CD4-positive, alpha-beta T cell treated with Interleukin-4 for 4 hours (primary cell): ENCODE data around the gene VCAM1.
A peak's percentile ranks its signal among the peaks of the same experiment; 100 is the strongest.

Experiments used
- DNase-seq: peaks from one replicate; pipeline ENCODE4 v3.0.0-alpha.2; 2020

Gene VCAM1, protein sequence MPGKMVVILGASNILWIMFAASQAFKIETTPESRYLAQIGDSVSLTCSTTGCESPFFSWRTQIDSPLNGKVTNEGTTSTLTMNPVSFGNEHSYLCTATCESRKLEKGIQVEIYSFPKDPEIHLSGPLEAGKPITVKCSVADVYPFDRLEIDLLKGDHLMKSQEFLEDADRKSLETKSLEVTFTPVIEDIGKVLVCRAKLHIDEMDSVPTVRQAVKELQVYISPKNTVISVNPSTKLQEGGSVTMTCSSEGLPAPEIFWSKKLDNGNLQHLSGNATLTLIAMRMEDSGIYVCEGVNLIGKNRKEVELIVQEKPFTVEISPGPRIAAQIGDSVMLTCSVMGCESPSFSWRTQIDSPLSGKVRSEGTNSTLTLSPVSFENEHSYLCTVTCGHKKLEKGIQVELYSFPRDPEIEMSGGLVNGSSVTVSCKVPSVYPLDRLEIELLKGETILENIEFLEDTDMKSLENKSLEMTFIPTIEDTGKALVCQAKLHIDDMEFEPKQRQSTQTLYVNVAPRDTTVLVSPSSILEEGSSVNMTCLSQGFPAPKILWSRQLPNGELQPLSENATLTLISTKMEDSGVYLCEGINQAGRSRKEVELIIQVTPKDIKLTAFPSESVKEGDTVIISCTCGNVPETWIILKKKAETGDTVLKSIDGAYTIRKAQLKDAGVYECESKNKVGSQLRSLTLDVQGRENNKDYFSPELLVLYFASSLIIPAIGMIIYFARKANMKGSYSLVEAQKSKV

DNA sequence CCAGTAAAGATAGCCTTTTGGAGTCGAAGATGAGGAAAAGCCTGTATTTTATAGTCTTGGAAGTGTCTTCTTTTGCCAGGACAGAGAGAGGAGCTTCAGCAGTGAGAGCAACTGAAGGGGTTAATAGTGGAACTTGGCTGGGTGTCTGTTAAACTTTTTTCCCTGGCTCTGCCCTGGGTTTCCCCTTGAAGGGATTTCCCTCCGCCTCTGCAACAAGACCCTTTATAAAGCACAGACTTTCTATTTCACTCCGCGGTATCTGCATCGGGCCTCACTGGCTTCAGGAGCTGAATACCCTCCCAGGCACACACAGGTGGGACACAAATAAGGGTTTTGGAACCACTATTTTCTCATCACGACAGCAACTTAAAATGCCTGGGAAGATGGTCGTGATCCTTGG, at the start of gene VCAM1:
Gene VCAM1, plus strand, starts transcription at position 253 of the 400 bp plus-strand sequence. Its CDS starts 119 bp downstream, at position 372.
- no peak for DNase-seq

DNA sequence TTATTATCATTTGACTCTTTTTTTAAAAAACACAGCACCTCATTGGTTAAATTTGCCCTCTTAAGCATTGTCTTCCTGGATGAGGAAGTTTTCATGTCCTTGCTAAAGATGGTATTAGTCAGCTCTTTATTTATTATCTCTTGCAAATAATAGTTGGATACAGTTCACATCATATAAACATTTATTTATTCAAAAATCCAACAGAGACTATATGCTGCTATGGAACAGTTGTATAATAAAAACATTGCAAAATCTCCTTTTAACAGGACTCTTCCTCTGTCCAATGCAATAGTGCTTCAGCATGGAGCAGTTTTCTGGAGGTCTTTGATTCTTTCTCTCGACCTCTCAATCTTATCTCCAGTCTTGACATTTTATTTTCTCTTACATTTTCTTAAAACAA, 49.5 kb upstream of the VCAM1 start:
- DNase-seq: no peak

DNA sequence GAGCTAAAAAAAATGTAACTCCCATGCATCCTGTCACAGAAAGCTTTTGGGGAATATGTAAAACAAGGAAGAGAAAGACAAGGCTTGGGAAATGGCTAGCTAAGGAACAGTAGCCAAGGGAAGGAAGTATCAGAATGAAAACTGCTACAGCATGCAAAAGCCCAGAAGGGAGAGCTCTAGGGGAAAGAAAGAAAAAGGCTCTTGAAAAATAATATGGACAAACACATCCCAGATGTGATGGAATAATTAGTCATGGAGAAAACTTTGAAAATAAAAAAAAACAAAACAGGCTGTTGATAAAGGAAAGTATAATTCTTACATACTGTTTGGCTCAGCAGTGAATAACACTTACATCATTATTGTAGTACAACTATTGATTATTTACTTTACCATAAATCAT, 47.9 kb upstream of the VCAM1 start:
- no peak for DNase-seq

DNA sequence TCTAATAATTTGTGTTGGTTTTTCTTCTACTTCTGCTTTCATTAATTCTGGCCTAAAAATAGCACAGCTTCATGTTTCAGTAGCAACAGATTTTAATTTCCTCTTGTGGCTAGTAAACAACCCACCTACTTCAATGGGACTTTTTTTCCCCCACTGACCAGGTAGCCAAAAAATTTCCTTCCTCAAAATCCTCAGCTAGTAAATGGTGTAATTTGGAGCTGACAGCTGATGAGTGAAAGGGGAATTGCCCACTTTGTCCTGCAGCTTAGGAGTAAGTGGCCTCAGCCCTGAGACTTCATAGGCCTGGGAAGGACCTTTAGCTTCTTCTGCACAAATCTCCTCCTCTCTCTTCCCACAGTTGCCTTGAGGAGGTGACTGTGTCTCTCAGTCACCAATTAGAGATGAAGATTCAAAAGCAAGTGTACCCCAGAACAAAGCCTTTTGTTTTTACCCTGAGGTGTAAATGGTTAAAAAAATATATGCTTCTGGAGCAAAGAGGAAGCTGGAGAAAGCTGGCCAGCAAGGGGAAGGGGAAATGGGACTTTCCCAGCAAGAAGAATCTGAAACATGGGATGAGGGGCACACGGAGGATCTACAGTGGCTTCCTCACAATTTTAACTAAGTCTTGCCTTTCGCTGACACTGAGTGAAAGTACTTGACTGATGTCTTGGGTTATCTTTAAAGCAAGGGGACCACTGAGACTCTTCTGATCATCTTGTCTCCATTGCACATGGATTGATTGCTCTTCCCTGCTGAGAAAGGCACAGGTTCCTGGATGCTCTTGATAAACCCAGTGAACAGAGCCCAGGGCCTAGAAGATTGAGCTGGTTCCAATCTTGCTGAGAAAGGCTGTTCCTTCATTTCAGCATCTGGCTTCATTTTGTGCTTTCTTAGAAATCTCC, 35.8 kb upstream of the VCAM1 start:
- no peak for DNase-seq

DNA sequence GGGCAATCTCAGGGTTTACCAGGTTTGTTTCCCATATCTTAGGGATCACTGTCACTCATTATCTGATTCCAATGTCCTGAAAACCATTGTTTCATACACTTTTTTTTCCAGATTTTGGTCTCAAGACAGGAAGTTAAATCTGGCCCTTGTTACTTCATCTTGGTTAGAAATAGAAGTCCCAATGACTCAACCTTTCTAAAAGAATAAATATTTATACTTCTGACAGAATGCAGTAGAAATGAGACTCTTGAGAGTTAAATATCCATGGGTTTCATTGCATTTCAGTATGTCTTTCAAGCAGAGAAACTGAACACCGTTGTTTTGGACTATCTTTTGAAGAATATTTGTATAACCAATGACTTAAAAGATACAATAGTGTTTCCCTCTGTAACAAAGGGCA, 19.8 kb upstream of the VCAM1 start:
- DNase-seq: no peak

DNA sequence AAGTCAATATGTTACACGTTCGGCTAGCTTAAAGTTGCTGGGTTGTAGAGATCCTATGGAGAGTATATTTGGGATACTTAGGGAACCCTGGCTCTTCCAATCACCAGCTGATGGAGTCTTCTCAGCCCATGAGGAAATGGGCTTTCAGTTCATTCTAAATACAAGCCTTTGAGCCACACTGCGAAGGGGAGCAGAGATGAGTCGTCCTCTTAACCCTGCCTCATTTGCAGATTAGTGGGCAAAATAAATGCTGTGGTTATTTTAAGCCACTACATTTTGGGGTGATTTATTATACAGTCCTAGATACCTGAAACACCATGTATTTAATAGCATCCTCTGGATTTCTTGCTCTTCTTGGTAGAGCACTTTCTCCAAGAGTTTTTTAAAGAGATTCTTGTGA, 19.0 kb upstream of the VCAM1 start:
- DNase-seq: no peak

DNA sequence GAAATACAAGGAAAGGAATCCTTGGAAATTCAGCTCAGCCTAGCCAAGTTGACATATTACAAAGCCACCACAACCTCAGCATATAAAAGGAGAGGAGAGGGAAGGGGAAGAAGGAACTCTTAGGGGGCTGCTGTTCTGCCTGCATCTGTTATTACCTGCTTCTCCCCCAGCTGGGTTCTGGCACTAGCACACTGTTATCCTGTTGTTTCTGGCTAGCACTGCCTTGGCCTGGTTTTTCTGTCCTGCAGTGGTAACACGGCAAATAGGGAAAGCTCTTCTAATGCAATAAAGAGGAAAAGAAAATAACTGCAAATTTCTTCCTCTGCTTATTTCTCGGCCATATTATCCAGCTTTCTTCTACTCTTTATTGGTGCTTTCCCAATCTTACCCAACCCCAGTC, 16.5 kb upstream of the VCAM1 start:
- DNase-seq: no peak

DNA sequence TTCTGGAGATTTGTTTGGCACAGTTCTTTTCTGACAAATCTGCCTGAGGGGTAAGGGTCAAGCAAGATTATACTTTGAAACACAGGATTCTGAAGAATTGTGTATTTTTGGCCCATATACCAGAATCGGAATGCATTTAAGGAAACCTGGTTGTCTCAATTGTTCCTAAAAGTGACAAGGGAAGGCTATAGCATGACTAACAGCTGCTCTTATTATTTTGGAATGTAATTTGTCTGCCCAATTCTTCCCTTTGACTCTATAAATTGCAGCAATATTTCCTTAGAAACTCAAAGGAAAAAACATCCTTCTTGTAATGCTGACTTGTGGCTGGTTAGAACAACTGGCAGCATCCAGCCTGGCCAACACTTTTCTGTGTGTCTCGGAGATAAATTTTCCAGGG, 15.8 kb upstream of the VCAM1 start:
- DNase-seq: no peak

DNA sequence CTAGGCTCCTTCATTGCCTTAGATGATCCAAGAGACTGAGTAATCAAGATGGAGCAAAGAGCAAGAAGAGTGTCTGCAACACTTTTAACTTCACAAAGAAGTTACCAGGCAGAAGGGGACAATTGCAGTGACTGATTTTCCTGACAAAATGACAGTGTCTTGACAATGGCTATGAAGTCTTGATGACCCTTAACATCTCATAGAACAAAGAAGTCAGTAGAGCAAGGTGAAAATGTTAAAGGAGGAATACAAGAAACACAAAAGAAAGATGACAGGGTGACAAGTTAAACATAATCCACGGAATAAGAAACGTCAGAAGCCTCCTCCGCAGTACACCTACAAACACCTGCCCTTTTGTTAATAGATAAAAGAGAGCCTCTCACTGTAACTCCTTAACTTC, 15.1 kb upstream of the VCAM1 start:
- DNase-seq: no peak

DNA sequence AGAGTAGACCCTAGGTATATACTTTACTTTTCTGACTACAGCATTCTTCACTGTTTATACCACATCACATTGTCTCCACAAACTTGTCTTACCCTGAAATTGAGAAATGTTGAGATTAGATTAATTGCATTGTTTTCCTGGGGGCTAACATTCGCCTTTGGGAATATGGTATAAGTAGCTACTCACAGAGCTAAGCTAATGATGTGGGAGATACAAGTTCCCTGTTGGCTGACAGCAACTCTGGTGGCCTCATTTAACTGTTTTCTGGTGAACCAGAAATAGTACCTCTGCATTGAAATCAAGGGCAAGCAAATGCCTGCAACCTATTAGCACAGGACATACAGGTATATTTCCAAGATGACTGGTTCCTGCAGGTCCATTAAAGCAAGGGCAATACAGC, 13.2 kb upstream of the VCAM1 start:
- DNase-seq: no peak

DNA sequence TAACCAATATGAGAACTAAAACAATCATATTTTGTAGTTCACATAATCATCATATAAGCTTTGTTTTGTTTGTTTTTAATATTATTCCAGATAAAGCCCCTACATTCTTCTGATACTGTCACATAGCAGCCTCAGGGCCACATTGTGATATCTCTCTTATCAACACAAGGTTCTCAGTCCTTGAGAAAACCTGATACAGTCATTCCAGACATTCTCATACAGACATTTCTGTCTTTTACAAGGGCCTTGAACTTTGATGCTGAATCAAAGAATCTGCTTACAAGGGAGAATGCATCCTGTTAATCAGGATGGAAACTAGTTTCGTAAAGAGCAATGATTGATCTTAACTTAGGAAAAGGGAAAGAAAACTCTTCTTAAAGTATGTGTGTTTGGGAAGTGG, 12.7 kb upstream of the VCAM1 start:
- no peak for DNase-seq

DNA sequence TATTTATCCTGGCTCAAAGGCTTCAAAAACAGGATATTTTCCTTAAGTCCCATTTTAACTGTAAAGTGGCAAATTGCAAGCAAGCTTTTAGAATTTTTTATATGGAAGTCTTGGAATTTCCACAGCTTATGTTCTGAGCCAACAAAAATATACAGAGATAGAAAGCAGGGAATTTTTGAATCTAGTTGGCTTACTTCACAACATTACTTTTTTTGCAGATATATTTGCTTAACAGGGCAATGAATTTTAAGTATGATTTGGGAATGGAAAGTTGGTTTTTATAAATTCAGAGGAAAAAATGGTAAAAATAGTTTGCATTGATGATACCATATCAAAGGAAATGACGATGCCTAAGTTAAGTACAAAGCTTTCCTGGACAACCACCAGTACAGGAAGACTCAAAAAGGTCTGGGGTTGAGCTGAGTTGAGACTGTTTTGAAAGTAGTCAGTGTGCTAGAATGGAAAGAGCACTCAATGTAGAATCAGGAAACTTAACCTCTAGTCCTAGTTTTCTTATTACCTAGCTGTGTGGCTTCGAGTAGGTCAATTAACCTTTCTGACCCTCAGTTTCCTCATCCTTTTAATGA, 11.0 kb upstream of the VCAM1 start:
- no peak for DNase-seq

DNA sequence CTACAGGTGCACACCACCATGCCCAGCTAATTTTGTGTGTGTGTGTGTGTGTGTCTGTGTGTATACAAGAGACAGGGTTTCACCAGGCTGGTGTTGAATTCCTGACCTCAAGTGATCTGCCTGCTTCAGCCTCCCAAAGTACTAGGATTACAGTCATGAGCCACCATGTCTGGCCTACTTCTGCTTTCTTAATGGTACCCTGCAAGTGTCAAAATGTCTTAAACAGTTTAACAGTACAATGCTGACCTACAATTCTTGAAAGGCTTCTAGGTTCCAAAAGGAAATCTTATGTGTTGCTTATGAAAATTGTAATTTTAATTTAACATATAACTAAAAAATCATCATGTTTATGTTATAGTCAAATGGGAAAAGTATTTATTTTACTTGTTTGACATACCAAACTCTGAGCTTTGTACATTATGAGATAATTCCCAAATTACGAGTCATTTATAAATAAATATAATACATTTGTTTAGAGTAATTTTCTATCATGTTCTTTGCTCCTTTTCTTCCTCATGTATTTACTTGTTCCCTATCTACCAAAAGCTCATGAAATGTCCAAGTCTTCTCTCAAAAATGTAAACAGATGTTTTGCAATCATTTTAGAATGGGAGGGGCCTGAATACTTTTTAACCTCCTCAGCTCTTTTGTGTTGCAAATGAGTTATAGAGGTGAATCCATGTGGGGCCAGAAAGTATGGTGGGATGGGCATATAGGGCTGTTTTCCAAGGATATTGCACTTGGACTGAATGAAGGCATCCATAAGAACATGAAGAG, 8.4 kb upstream of the VCAM1 start:
- DNase-seq: no peak

DNA sequence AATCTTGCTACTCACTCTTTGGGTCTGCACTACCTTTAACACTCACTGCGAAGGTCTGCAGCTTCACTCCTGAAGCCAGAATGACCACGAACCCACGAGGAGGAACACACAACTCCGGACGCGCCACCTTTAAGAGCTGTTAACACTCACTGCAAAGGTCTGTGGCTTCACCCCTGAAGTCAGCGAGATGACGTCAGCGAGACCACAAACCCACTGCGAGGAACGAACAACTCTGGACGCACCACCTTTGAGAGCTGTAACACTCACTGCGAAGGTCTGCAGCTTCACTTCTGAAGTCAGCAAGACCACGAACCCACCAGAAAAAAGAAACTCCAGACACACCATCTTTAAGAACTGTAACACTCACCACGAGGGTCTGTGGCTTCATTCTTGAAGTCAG, 6.5 kb upstream of the VCAM1 start:
- DNase-seq: peak; percentile 67

DNA sequence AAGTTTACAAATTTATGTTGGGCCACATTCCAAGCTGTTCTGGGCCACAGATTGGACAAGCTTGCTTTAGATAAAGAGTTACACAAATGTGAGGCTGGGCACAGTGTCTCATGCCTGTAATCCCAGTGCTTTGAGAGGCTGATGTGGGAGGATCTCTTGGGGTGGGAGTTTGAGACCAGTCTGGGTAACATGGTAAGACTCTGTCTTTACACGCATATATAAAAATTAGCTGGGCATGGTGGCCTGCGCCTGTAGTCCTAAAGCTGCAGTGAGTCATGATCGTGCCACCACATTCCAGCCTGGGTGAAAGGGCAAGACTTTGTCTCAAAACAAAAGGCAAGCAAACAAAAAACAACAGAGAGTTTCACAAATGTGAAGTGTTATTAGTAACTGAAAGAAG, 5.9 kb upstream of the VCAM1 start:
- no peak for DNase-seq

DNA sequence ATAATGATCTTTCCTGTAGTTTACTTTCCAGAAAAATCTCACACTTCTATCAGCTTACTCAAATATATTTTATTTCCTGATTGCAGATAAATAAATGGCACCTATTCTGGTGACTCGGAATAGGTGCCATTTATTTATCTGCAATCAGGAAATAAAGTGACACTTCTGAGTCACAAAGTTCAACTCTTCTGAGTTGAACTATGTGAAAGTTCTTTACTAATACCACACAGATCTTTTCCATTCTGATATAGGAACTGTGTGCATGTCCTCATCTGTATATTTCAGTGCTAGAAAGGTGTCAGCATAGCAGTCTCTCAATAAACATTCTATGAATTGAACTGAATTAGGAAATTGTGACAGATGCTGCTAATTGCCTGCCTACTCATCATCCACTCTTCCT, 4.9 kb upstream of the VCAM1 start:
- DNase-seq: no peak

DNA sequence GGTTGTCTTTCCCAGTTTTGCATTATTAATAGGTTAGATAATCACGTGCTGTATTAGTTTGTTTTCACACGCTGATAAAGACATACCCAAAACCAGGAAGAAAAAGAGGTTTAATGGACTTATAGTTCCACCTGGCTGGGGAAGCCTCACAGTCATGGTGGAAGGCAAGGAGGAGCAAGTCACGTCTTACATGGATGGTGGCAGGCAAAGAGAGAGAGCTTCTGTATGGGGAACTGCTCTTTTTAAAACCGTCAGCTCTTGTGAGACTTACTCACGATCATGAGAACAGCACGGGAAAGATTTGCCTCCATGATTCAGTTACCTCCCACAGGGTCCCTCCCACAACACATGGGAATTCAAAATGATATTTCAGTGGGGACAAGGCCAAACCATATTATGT, 2.3 kb upstream of the VCAM1 start:
- DNase-seq: no peak

DNA sequence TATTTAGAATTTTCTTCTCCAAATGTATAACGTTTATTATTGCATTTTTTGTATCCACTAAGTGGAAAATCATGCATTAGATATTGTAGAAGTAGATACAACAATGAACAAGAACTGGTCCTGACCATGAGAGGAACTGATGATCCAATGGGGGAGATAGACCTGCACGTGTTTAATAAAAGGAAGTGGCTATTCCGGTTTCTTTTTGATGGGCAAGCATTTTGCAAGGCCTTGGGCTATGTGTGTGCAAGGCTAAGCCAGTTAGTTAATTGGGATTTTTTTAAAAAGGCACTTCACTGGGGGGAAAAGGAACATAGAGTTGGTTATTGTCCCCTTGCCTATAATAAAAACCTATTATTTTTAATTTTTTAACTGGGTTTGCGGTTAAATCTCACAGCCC, 961 bp upstream of the VCAM1 start:
- DNase-seq: no peak

DNA sequence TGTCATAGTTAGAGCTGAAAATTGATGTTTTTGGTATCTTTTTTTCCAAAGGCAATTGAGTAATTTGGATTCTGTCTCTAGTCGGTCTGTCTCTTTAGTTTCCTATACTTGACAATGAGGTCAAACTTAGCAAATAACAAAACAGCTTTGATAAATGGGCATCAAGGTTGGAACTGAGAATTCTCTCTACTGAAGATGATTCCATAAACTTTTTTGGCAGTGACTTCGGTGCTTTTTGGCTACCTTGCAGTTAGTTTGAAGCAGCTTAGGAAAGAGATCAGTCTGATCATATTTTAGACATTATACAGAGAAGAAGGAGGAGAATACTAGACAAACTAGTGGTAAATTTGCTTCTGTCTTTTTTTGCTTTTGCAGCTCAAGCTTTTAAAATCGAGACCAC, 559 bp downstream of the VCAM1 start:
- no peak for DNase-seq

DNA sequence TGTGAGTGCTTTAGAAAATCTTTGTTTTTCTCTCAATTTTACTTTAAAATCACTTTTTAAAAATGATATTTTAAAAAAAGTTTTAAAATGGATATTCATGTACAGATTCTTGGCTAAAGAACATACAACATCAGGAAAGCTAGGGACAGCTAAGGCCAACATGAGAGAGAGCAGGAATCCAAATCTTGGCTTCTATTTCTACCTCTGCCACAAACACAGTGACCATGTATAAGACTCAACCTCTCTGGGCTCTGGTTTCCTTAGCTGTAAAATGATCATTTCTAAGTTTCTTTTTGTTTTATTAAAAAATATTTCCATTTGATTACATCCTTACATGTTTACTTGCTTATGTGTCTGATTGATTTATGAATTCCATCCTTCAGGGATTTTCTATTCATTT, 1.2 kb downstream of the VCAM1 start:
- DNase-seq: no peak

DNA sequence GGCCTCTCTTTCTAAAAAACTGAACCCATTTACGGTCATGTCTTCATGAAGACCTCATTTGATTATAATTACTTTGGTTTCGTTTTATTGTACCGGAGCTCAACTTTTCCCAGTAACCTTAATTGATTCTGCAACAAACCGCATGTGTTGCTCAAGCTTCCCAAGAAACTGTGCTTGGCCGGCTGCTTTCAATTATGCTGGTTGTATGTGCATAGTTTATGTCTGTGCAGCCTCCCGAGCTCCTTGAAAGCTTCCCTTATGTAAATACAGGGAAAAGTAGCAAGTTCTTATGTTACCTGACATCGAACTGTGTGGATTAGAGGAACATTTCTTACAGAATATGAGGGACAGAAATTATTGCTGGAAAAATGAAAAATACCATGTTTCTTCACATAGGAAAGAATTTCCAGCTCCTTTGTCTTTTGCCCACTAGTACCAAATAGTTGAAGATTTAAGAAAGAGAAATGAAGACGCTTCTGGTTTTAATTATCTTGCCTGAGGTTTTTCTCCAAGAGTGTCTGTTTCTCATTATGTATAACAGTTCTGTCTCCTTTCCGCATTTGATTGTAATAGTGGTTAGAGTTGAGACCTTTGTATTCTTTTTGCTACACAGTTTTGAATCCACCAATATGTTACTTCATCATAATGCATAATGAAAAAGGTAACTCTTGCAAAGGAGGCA, 2.1 kb downstream of the VCAM1 start:
- no peak for DNase-seq

DNA sequence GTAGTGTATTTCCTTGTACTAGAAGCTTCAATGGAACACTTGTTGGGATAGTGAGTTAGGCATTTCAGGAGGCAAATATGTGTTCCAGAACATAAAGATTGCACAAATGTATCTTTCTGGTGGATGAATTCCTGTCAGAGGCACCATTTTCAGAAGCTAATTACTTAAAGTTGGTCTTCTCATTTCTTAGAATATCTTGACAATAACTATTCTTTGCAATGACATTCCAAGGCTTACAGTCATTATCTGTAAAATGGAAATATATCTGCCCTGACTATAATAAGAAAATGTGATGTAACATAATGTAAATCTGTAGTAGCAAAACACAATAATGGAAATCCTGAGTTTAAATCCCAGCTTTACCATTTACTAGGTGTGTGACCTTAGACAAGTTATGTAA, 2.7 kb downstream of the VCAM1 start:
- DNase-seq: no peak
